ENCODE data around the gene CNDP1.

Gene CNDP1

DNA sequence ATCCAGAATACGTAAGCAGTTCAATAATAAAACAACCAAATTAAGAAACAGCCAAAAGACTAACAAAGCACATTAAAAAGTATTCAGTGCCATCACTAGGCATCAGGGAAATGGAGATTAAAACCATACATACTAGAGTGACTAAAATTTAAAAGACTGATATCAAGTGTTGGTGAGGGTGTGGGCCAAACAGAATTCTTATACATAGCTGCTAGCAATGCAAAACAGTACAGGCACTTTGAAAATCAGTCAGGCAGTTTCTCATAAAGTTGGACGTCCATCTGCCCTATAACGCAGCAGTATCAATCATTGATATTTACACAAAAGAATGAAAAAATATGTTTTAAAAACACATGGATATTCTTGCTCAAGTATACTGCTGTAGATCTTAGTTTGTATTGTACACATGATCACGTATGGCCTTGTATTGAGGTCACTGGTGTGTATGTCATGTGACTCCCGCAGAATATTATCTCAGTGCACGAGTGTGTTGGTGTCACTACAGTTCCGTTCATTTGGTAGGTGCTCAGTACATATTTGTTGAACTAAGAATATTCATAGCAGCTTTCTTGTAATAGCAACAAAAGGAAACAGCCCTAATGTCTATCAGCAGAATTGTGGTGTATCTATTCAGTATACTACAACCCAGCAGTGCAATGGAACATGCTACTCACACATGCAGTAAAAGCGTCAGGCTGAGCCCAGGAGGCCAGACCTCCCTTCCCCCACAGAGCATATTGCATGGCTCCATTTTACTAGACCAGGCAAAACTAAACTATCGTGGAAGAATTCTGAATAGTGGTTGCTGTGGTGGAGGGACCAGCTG lies 92.0 kb downstream of the CNDP1 start:
- DNase-seq (ENCODE audit: low spot score), result no peak

DNA sequence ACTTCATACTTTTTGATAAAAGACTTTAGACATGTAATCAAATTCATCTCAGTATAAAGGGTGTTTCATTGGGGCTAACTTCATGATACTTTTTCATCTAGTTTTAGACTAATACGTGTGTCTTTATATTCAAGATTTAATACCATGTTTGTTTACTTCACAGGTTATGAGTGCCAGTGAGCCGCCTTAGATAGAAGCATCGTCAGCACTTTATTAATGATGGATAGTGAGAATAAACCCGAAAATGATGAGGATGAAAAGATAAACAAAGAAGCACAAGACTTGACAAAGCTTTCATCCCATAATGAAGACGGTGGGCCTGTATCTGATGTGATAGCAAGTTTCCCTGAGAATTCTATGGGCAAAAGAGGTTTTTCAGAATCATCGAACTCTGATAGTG lies 96.5 kb downstream of the CNDP1 start:
- DNase-seq (ENCODE audit: low spot score), result no peak

DNA sequence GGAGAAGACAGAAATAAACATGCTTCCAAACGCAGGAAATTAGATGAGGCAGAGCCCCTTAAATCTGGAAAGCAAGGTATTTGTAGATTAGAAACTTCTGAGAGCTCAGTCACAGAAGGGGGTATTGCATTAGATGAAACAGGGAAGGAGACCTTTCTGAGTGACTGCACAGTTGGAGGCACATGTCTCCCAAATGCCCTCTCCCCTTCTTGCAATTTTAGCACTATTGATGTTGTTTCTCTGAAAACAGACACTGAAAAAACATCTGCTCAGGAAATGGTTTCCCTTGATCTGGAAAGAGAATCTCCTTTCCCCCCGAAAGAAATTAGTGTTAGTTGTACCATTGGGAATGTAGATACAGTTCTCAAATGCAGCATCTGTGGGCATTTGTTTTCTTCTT lies 96.9 kb downstream of the CNDP1 start:
- DNase-seq (ENCODE audit: low spot score), result no peak

DNA sequence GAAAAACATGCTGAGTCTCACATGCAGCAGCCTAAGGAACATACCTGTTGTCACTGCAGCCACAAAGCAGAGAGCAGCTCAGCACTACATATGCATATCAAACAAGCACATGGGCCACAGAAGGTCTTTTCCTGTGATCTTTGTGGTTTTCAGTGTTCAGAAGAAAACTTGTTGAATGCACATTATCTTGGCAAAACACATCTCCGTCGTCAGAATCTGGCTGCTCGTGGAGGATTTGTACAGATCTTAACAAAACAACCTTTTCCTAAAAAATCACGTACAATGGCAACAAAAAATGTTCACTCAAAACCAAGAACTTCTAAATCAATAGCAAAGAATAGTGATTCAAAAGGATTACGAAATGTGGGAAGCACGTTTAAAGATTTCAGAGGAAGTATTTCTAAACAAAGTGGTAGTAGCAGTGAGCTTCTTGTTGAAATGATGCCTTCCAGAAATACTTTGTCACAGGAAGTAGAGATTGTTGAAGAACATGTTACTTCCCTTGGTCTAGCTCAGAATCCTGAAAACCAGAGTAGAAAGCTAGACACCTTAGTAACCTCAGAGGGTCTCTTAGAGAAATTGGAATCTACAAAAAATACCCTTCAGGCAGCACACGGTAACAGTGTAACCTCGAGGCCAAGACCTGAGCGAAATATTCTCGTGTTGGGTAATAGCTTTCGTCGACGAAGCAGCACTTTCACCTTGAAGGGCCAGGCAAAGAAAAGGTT lies 97.5 kb downstream of the CNDP1 start:
- peak; percentile 27 for DNase-seq (ENCODE audit: low spot score)

DNA sequence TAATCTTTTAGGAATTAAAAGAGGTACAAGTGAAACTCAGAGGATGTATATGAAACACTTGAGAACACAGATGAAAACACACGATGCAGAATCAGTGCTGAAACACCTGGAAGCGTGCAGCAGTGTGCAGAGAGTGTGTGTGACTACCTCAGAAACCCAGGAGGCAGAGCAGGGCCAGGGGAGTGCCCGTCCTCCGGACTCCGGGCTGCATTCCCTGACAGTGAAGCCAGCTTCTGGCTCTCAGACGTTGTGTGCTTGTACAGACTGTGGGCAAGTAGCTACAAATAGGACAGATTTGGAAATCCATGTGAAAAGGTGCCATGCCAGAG lies 98.0 kb downstream of the CNDP1 start:
- no peak for DNase-seq (ENCODE audit: low spot score)

DNA sequence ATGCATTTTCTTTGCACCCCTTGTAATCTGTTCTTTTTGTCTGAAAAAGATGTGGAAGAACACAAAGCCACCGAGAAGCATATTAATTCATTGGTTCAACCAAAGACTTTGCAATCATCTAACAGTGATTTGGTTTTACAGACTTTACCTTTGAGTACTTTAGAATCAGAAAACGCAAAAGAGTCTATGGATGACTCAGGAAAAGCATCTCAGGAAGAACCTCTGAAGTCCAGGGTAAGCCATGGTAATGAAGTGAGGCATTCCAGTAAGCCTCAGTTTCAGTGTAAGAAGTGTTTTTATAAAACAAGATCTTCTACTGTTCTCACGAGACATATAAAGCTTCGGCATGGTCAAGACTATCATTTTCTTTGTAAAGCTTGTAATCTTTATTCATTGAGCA lies 98.6 kb downstream of the CNDP1 start:
- no peak for DNase-seq (ENCODE audit: low spot score)

DNA sequence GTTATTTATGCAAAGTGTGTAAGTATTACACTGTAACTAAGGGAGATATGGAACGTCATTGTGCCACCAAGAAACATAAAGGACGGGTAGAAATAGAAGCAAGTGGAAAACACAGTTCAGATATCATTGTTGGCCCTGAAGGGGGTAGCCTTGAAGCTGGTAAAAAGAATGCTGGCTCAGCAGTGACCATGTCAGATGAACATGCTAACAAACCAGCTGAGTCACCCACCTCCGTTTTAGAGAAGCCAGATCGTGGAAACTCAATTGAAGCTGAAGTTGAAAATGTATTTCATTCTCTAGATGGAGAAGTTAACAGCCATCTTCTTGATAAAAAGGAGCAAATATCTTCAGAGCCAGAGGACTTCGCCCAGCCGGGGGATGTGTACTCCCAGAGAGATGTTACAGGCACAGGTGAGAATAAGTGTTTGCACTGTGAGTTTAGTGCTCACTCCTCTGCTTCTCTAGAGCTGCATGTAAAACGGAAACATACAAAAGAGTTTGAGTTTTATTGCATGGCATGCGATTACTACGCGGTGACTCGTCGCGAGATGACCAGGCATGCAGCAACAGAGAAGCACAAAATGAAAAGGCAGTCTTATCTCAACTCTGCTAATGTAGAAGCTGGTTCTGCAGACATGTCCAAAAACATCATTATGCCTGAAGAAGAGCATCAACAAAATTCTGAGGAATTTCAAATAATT lies 99.5 kb downstream of the CNDP1 start:
- DNase-seq (ENCODE audit: low spot score), result no peak

DNA sequence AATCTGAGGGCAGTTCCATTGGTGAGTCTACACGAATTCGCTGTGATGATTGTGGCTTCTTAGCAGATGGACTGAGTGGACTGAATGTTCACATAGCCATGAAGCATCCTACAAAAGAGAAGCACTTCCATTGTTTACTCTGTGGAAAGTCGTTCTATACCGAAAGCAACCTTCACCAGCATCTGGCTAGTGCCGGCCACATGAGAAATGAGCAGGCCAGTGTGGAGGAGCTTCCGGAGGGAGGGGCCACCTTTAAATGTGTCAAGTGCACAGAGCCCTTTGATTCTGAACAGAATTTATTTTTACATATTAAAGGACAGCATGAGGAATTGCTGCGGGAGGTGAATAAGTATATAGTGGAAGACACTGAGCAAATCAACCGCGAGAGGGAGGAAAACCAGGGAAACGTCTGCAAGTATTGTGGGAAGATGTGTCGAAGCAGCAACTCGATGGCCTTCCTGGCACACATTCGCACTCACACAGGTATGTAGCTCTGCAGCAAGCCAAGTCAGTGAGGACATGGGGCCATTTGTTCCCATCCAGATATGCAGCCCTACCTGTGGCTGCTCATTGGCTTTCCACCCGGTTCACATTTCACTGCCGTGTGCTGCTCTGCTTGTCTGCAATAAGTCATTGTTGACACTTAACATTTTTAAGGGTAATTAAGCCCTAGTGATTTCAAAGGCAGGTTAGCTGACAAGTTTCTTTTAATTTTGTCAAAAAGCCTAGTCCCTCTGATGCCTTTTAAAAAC lies 101.1 kb downstream of the CNDP1 start:
- DNase-seq (ENCODE audit: low spot score), result no peak
